MCF 10A (cell line): ENCODE measurements around the gene HNF4A. TPM values are rescaled to one million over a fixed set of nuclear protein-coding genes. Genes with fewer than 3 reads are reported as not detected.

Experiments used
- BruUV-seq: library from RNA; stranded (reverse); fragments of 400-500 nt; replicated peaks from 2 replicates; lab custom pipeline; 2021; lab: Mats Ljungman, UMichigan
- CTCF ChIA-PET: fragments of 300-600 bp; sonication (Branson Sonifier 250); formaldehyde crosslinking; extraction: SDS; loops from one replicate; lab custom pipeline; 2021; ENCODE audit warnings: antibody characterized with exemption, inconsistent platforms; lab: Yijun Ruan, JAX
- POLR2A ChIA-PET: fragments of 300-600, 350-650 bp; sonication (Branson Sonifier 250); formaldehyde crosslinking; extraction: SDS; loops from one replicate; lab custom pipeline; 2020; ENCODE audit warnings: antibody characterized with exemption, inconsistent platforms; lab: Yijun Ruan, JAX
- DNase-seq: peaks from one replicate; pipeline ENCODE4 v3.0.0-alpha.2; 2018; ENCODE audit not compliant: unreplicated experiment
- H3K27ac Mint-ChIP-seq: one replicate; pipeline ENCODE4 v1.8.0; 2022; ENCODE audit warnings: mild to moderate bottlenecking, low read depth, mixed read lengths; ENCODE audit not compliant: unreplicated experiment
- H3K27me3 Mint-ChIP-seq: one replicate; pipeline ENCODE4 v1.8.0; 2022; ENCODE audit warnings: mixed read lengths; ENCODE audit not compliant: insufficient read depth, unreplicated experiment
- H3K36me3 Mint-ChIP-seq: one replicate; pipeline ENCODE4 v1.8.0; 2022; ENCODE audit warnings: mild to moderate bottlenecking, moderate library complexity, mixed read lengths; ENCODE audit not compliant: insufficient read depth, unreplicated experiment
- H3K4me1 Mint-ChIP-seq: one replicate; pipeline ENCODE4 v1.8.0; 2022; ENCODE audit warnings: mixed read lengths; ENCODE audit not compliant: insufficient read depth, unreplicated experiment
- H3K4me3 Mint-ChIP-seq: one replicate; pipeline ENCODE4 v1.8.0; 2022; ENCODE audit warnings: mild to moderate bottlenecking, moderate library complexity, mixed read lengths; ENCODE audit not compliant: unreplicated experiment
- H3K9me3 Mint-ChIP-seq: one replicate; pipeline ENCODE4 v1.8.0; 2022; ENCODE audit warnings: mixed read lengths; ENCODE audit not compliant: unreplicated experiment
- CTCF ChIP-seq: fragments of 200-600 bp; IDR thresholded peaks from one replicate; pipeline ENCODE4 v1.8.0; 2022; ENCODE audit warnings: antibody characterized with exemption, mild to moderate bottlenecking; ENCODE audit not compliant: unreplicated experiment
- intact Hi-C: fragments of 100-400 bp; cut with micrococcal nuclease; formaldehyde crosslinking; loops from 2 replicates; pipeline ENCODE4 v1.14.1; 2022
- total RNA-seq: library from RNA; stranded (reverse); gene quantifications from 2 replicates; pipeline ENCODE4 v1.2.3, GENCODE V29; 2022

HNF4A gene
- total RNA-seq, 1 experiment from 2014 or later: not detected

GRCh38 chr20:44331201-44331600 lies 24.3 kb upstream of the HNF4A start:
- DNase-seq: no peak
- TF ChIP-seq CTCF: no peak
- ChIA-PET POLR2A (interaction anchor here (1.0 kb wide), 1 partner anchor 122 kb away, joined by 3 read pairs; no protein-coding TSS in a partner anchor), CTCF (interaction anchor here (1.1 to 10.1 kb wide), 5 partner anchors 20 to 140 kb away, joined by 3 to 90 read pairs (median 12); partner anchors contain the start of gene FITM2)
- no TSS peak for BruUV-seq
- intact Hi-C loops: no loop called here
- no peak overlapping the region for H3K4me3 Mint-ChIP-seq
- no peaks in the 10 kb centered on the region for H3K36me3 Mint-ChIP-seq
- H3K4me1 Mint-ChIP-seq: no peaks in the 10 kb centered on the region
- peaks cover 4% of the 10 kb centered on the region for H3K27me3 Mint-ChIP-seq
- no peaks in the 10 kb centered on the region for H3K9me3 Mint-ChIP-seq
- no peak overlapping the region for H3K27ac Mint-ChIP-seq

GRCh38 chr20:44334306-44334705 lies 21.2 kb upstream of the HNF4A start:
- no peaks in the 10 kb centered on the region for H3K4me1 Mint-ChIP-seq
- H3K4me3 Mint-ChIP-seq: no peak overlapping the region
- intact Hi-C loops: no loop called here
- no peak for TF ChIP-seq CTCF
- POLR2A ChIA-PET: interaction anchor here (1.0 kb wide), 1 partner anchor 13 kb away, joined by 3 read pairs; no protein-coding TSS in a partner anchor
- H3K36me3 Mint-ChIP-seq: no peaks in the 10 kb centered on the region
- CTCF ChIA-PET: no interaction called here
- peaks cover 11% of the 10 kb centered on the region for H3K27me3 Mint-ChIP-seq
- no peak overlapping the region for H3K27ac Mint-ChIP-seq
- no peak for DNase-seq
- no peaks in the 10 kb centered on the region for H3K9me3 Mint-ChIP-seq
- no TSS peak for BruUV-seq

- no peak for DNase-seq
- Mint-ChIP-seq H3K4me1 (no peaks in the 10 kb centered on the region), H3K27me3 (peaks cover 11% of the 10 kb centered on the region), H3K36me3 (no peaks in the 10 kb centered on the region), H3K27ac (no peak overlapping the region), H3K4me3 (no peak overlapping the region), H3K9me3 (no peaks in the 10 kb centered on the region)
- POLR2A ChIA-PET: interaction anchor here (1.0 kb wide), 1 partner anchor 13 kb away, joined by 3 read pairs; no protein-coding TSS in a partner anchor
- no peak for TF ChIP-seq CTCF
- CTCF ChIA-PET: no interaction called here
- intact Hi-C loops: no loop called here
- no TSS peak for BruUV-seq
These were observed 20.8 kb upstream of the HNF4A start for GRCh38 chr20:44334709-44335108.

GRCh38 chr20:44335675-44336074 lies 19.8 kb upstream of the HNF4A start:
- DNase-seq: no peak
- BruUV-seq: no TSS peak
- POLR2A ChIA-PET: no interaction called here
- Mint-ChIP-seq H3K27me3 (peaks cover 11% of the 10 kb centered on the region), H3K4me1 (no peaks in the 10 kb centered on the region), H3K4me3 (no peak overlapping the region), H3K27ac (no peak overlapping the region), H3K36me3 (no peaks in the 10 kb centered on the region), H3K9me3 (no peaks in the 10 kb centered on the region)
- no peak for TF ChIP-seq CTCF
- intact Hi-C loops: no loop called here
- CTCF ChIA-PET: interaction anchor here (0.6 kb wide), 1 partner anchor 48 kb away, joined by 3 read pairs; no protein-coding TSS in a partner anchor
